HCT116 (cell line): Measurements from ENCODE around the gene SFXN5. TPM values are rescaled to one million over a fixed set of nuclear protein-coding genes. Genes with fewer than 3 reads are reported as not detected.

Experiments used
- ATAC-seq: fragments of 200-7000 bp; cut with Tn5 transposase; 2 replicates; pipeline ENCODE4 v1.9.1; 2020; ENCODE audit warnings: mild to moderate bottlenecking, moderate library complexity
- BruUV-seq: library from RNA; stranded (reverse); fragments of 400-500 nt; replicated peaks from 2 replicates; lab custom pipeline; 2021; lab: Mats Ljungman, UMichigan
- CTCF ChIA-PET: fragments of 300-600 bp; sonication (Branson Sonifier 250); formaldehyde crosslinking; loops from one replicate; lab custom pipeline; 2021; ENCODE audit warnings: antibody characterized with exemption; lab: Charles Lee
- POLR2A ChIA-PET: fragments of 300-600, 350-600 bp; sonication (Branson Sonifier 250); formaldehyde crosslinking; loops from one replicate; lab custom pipeline; 2021; ENCODE audit warnings: antibody characterized with exemption; lab: Charles Lee
- RAD21 ChIA-PET, 2 experiments: fragments of 300-600 bp; sonication (Branson Sonifier 250); formaldehyde crosslinking; loops; one replicate each; lab custom pipeline; 2023; ENCODE audit warnings: low total read pairs in 2 of 2; ENCODE audit not compliant: uncharacterized antibody in 2 of 2, unreplicated experiment in 2 of 2, low non-redundant PET in 1 of 2; lab: Charles Lee
- DNase-seq: peaks from one replicate; pipeline ENCODE4 v3.0.0-alpha.2; 2010; ENCODE audit warnings: low read depth, low spot score
- H2AFZ ChIP-seq: fragments of 200-600 bp; shearing (Covaris generic), sonication (generic); 2 replicates; pipeline ENCODE4 v1.6.1; 2017; ENCODE audit warnings: low read depth, mixed run types, mixed read lengths, antibody characterized with exemption, low read length; ENCODE audit not compliant: poor library complexity, severe bottlenecking
- H3K27ac ChIP-seq: 2 replicates; pipeline ENCODE4 v1.5.1; 2012; ENCODE audit warnings: low read depth, low read length
- H3K27me3 ChIP-seq: fragments of 200-600 bp; sonication (generic); 2 replicates; pipeline ENCODE4 v1.6.1; 2016; ENCODE audit warnings: mixed run types, low read length, mixed read lengths; ENCODE audit not compliant: insufficient read depth
- H3K36me3 ChIP-seq, 2 experiments: fragments of 200-500 bp in 1 of 2; fragments of 200-600 bp in 1 of 2; sonication (Bioruptor generic) in 1 of 2; sonication (generic) in 1 of 2; 2 replicates each; pipeline versions ENCODE4 v1.5.1 to v1.6.1; 2014 to 2016; ENCODE audit warnings: low read length in 2 of 2, inconsistent platforms in 1 of 2, mixed read lengths in 1 of 2, mixed run types in 1 of 2; ENCODE audit not compliant: insufficient read depth in 2 of 2, control insufficient read depth in 1 of 2
- H3K4me1 ChIP-seq, 2 experiments: fragments of 200-600 bp in 1 of 2; sonication (generic) in 1 of 2; 2 replicates each; pipeline versions ENCODE4 v1.5.1 to v1.6.1; 2012 to 2017; ENCODE audit warnings: low read length in 2 of 2, inconsistent platforms in 1 of 2, mild to moderate bottlenecking in 1 of 2, mixed read lengths in 1 of 2, mixed run types in 1 of 2, moderate library complexity in 1 of 2; ENCODE audit not compliant: insufficient read depth in 2 of 2, control insufficient read depth in 1 of 2
- H3K4me2 ChIP-seq: fragments of 200-600 bp; sonication (generic); 2 replicates; pipeline ENCODE4 v1.6.1; 2017; ENCODE audit warnings: mixed run types, low read length, mixed read lengths
- H3K4me3 ChIP-seq, 2 experiments: fragments of 200-600 bp in 1 of 2; sonication (generic) in 1 of 2; replicated peaks in 1 of 2; 2 replicates each; pipeline ENCODE4 v1.5.1; 2011 to 2016; ENCODE audit warnings: low read length in 2 of 2, control low read depth in 1 of 2, low read depth in 1 of 2, mild to moderate bottlenecking in 1 of 2, mixed read lengths in 1 of 2, mixed run types in 1 of 2
- H3K79me2 ChIP-seq: fragments of 200-600 bp; sonication (generic); 2 replicates; pipeline ENCODE4 v1.6.1; 2017; ENCODE audit warnings: mild to moderate bottlenecking, mixed run types, low read length, moderate library complexity, mixed read lengths; ENCODE audit not compliant: insufficient read depth
- H3K9ac ChIP-seq: fragments of 200-600 bp; sonication (generic); 2 replicates; pipeline ENCODE4 v1.6.1; 2016; ENCODE audit warnings: low read length, mixed read lengths
- H3K9me2 ChIP-seq: fragments of 200-600 bp; sonication (generic), shearing (Covaris generic); 2 replicates; pipeline ENCODE4 v1.6.1; 2017; ENCODE audit warnings: mixed run types, mild to moderate bottlenecking, moderate library complexity; ENCODE audit not compliant: insufficient read depth
- H3K9me3 ChIP-seq, 2 experiments: fragments of 200-500 bp in 1 of 2; fragments of 200-600 bp in 1 of 2; sonication (Bioruptor generic) in 1 of 2; sonication (generic) in 1 of 2; 2 replicates each; pipeline ENCODE4 v1.6.1; 2014 to 2017; ENCODE audit warnings: low read length in 2 of 2, mixed read lengths in 2 of 2, inconsistent platforms in 1 of 2, low read depth in 1 of 2, mild to moderate bottlenecking in 1 of 2, mixed run types in 1 of 2, moderate library complexity in 1 of 2; ENCODE audit not compliant: control insufficient read depth in 1 of 2, insufficient read depth in 1 of 2
- H4K20me1 ChIP-seq: fragments of 200-600 bp; sonication (generic), shearing (Covaris generic); 2 replicates; pipeline ENCODE4 v1.6.1; 2017; ENCODE audit warnings: mixed run types, mild to moderate bottlenecking, moderate library complexity; ENCODE audit not compliant: insufficient read depth
- TCF7L2 ChIP-seq: IDR thresholded peaks from 2 replicates; pipeline ENCODE4 v1.7.0; 2011; ENCODE audit warnings: borderline replicate concordance, inconsistent platforms; ENCODE audit not compliant: insufficient read depth, insufficient read length; ENCODE audit errors: extremely low read depth
- YY1 ChIP-seq: IDR thresholded peaks from 2 replicates; pipeline ENCODE4 v1.6.1; 2011; ENCODE audit warnings: low read length, low read depth, moderate library complexity, mild to moderate bottlenecking; ENCODE audit not compliant: insufficient replicate concordance; ENCODE audit errors: extremely low read depth
- intact Hi-C: fragments of 100-400 bp; cut with micrococcal nuclease; formaldehyde crosslinking; loops from 2 replicates; pipeline ENCODE4 v1.10.0; 2022
- total RNA-seq: library from RNA; stranded (reverse); gene quantifications from one replicate; pipeline ENCODE4 v1.2.1, GENCODE V29; 2021; ENCODE audit not compliant: unreplicated experiment
- TF ChIP-seq, protein P1 (sequence below), 3 experiments: fragments of 200-600 bp in 1 of 3; sonication (generic) in 1 of 3; IDR thresholded peaks in 2 of 3; conservative IDR thresholded peaks in 1 of 3; 2 replicates each; pipeline ENCODE4 v1.5.1; 2012 to 2017; ENCODE audit warnings: low read depth in 2 of 3, low read length in 2 of 3, antibody characterized with exemption in 1 of 3, borderline replicate concordance in 1 of 3, control low read depth in 1 of 3, mild to moderate bottlenecking in 1 of 3, mixed read lengths in 1 of 3, mixed run types in 1 of 3, moderate library complexity in 1 of 3; ENCODE audit not compliant: insufficient read depth in 1 of 3
- TF ChIP-seq, protein P2 (sequence below): IDR thresholded peaks from 2 replicates; pipeline ENCODE4 v1.6.1; 2012

The SFXN5 gene
- total RNA-seq, 1 experiment from 2014 or later, result 10.0 TPM

DNA sequence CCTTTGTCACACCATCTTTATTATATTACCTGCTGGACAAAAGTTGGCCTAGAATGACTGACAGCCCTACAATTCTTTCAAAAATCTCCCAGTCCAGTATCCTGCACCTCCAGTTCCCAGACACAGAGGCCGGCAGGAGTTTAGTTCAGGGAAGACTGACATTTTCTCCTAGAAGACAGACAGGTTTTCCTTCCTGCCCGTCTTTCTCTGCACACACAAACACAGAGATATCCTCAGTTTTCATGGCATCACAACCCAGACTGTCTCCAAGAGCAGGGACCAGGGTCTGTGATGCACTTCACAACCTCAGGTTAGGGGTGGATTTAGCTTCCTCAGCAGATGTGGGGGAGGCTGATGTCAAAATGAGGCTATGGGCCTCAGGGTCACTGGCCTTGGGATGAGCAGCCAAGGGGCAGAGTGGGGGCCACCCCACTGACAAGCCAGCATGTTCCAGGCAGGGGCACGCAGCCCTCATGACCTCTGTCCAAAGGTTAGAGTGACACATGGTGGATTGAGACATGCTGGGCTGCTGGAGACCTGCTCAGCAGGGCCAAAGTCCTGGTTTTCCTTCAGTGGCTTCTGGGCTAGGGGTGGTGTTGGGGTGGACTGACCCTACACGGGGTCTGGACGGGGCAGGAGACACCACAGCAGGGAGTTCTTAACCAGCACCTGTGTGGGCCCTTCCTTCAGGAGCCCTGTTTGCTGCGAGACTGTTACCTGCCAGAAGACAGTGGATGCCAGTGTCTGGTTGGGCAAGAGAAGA, 70.5 kb downstream of the SFXN5 start:
- H3K27ac ChIP-seq, result no peak overlapping the region
- TF ChIP-seq, protein P1, sequence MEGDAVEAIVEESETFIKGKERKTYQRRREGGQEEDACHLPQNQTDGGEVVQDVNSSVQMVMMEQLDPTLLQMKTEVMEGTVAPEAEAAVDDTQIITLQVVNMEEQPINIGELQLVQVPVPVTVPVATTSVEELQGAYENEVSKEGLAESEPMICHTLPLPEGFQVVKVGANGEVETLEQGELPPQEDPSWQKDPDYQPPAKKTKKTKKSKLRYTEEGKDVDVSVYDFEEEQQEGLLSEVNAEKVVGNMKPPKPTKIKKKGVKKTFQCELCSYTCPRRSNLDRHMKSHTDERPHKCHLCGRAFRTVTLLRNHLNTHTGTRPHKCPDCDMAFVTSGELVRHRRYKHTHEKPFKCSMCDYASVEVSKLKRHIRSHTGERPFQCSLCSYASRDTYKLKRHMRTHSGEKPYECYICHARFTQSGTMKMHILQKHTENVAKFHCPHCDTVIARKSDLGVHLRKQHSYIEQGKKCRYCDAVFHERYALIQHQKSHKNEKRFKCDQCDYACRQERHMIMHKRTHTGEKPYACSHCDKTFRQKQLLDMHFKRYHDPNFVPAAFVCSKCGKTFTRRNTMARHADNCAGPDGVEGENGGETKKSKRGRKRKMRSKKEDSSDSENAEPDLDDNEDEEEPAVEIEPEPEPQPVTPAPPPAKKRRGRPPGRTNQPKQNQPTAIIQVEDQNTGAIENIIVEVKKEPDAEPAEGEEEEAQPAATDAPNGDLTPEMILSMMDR (IDR thresholded peaks at IDR 0.05 in 2 of 3, conservative IDR thresholded peaks at IDR 0.05 in 1 of 3; ENCODE audit: borderline replicate concordance in 1 of 3, insufficient read depth in 1 of 3, low read depth in 2 of 3, low read length in 2 of 3), result no peak
- TF ChIP-seq YY1, result no peak
- TF ChIP-seq, protein P2, sequence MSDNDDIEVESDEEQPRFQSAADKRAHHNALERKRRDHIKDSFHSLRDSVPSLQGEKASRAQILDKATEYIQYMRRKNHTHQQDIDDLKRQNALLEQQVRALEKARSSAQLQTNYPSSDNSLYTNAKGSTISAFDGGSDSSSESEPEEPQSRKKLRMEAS, result no peak
- TF ChIP-seq TCF7L2, result no peak
- no peak overlapping the region for H2AFZ ChIP-seq
- peaks cover 8 to 21% of the 10 kb centered on the region in 2 experiments for H3K4me1 ChIP-seq
- H3K4me3 ChIP-seq, result no peak overlapping the region
- ChIA-PET RAD21 (no interaction called here), CTCF (no interaction called here), POLR2A (no interaction called here)
- peak overlapping the region; percentile 58 for H3K4me2 ChIP-seq
- H3K79me2 ChIP-seq, result no peaks in the 10 kb centered on the region
- no peak overlapping the region for H3K9ac ChIP-seq
- no peaks in the 10 kb centered on the region for H4K20me1 ChIP-seq
- H3K36me3 ChIP-seq, result no peaks in the 10 kb centered on the region
- no TSS peak for BruUV-seq
- intact Hi-C loops, result no loop called here
- no peaks in the 10 kb centered on the region for H3K9me2 ChIP-seq
- DNase-seq (no peak), ATAC-seq (no peak)
- H3K27me3 ChIP-seq, result no peaks in the 10 kb centered on the region
- no peaks in the 10 kb centered on the region for H3K9me3 ChIP-seq
